NCI-H2029 (cell line): ENCODE data around the gene OAS2.
"Not testable (repeated sequence)": the region's sequence is repeated elsewhere in the genome, so short reads cannot be mapped to it uniquely, and the experiment has no call there.

Source experiments
- DNase-seq: peaks from one replicate; lab custom pipeline; 2025; lab: John Stamatoyannopoulos, UW

The OAS2 gene

DNA sequence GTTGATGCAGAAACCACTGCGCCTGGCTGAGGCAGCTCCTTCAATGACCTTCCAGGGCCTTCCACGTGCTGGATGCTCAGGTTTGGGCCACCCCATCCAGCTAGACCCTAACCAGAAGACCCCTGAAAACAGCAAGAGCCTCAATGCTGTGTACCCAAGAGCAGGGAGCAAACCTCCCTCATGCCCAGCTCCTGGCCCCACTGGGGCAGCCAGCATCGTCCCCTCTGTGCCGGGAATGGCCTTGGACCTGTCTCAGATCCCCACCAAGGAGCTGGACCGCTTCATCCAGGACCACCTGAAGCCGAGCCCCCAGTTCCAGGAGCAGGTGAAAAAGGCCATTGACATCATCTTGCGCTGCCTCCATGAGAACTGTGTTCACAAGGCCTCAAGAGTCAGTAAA lies 29.5 kb upstream of the OAS2 start:
- DNase-seq, result no peak

DNA sequence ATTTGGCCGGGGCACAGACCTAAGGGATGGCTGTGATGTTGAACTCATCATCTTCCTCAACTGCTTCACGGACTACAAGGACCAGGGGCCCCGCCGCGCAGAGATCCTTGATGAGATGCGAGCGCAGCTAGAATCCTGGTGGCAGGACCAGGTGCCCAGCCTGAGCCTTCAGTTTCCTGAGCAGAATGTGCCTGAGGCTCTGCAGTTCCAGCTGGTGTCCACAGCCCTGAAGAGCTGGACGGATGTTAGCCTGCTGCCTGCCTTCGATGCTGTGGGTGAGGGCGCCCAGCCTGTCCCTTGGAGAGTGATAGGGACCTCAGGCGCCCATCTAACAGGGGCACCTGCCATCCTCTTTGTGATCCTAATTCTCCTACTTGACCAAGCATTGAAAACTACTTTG lies 27.6 kb upstream of the OAS2 start:
- no peak for DNase-seq

DNA sequence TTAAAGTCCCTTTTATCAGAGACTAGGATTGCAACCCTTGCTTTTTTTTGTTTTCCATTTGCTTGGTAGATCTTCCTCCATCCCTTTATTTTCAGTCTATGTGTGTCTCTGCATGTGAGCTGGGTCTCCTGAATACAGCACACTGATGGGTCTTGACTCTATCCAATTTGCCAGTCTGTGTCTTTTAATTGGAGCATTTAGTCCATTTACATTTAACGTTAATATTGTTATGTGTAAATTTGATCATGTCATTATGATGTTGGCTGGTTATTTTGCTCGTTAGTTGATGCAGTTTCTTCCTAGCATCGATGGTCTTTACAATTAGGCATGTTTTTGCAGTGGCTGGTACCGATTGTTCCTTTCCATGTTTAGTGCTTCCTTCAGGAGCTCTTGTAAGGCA lies 21.2 kb upstream of the OAS2 start:
- not testable (repeated sequence) for DNase-seq

DNA sequence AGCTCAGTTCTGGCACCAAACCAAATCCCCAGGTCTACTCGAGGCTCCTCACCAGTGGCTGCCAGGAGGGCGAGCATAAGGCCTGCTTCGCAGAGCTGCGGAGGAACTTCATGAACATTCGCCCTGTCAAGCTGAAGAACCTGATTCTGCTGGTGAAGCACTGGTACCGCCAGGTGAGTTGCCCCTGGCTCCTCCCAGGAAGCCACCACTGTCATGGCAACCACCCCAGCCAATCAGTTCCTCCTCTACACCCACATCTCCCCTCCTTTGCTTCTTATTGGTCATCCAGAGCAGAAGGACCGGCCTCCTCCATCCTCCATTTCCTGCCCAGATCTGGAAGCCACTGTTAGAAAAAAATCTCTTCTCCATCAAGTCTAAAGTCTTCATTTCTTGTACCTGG lies 17.2 kb upstream of the OAS2 start:
- no peak for DNase-seq

DNA sequence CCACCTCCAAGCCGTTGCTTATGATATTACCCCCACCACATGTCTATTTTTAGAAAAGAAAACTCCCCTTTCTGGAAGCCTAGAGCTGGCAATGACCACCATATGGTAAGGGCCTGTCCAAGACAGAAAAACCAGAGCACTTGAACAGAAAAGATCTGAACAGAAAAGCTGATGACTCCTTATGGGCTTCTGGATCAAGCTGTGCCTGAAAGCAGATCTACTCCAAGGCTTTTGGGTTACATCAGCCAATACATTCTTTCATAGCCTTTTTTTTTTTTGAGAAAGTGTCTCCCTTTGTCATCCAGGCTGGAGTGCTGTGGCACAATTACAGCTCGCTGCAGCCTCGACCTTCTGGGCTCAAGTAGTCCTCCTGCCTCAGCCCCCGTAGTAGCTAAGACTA lies 16.8 kb upstream of the OAS2 start:
- DNase-seq, result no peak

DNA sequence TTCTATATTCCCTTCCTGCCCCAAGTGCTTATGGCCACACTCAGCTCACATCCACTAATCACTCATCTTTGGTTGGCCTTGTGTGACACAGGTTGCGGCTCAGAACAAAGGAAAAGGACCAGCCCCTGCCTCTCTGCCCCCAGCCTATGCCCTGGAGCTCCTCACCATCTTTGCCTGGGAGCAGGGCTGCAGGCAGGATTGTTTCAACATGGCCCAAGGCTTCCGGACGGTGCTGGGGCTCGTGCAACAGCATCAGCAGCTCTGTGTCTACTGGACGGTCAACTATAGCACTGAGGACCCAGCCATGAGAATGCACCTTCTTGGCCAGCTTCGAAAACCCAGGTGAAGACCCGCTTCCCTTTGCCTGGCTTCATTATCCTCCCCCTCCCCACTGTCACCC lies 15.8 kb upstream of the OAS2 start:
- DNase-seq, result no peak

DNA sequence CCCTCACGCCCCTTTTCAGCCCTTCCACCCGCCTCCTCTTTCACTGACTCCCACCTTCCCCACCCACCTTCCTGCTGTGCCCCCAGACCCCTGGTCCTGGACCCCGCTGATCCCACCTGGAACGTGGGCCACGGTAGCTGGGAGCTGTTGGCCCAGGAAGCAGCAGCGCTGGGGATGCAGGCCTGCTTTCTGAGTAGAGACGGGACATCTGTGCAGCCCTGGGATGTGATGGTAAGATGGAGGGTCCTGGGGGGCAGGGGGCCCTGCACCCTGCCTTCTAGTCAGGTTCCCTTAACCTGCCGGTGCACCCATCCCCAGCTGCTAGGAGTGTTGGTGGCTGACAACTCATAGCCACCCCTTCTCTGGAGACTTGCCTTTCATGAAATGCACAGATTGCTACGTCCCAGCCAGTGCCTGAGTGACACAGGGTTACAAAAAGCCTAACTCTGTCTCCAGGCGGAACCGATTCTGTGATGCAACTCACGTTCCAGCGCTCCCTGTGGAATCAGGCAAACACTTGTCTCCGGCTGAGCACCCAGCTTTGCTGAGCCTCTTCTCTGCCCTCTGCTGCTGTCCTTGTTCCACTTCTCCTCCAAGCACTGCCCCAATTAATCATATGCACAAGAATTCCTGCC lies 15.0 kb upstream of the OAS2 start:
- no peak for DNase-seq

DNA sequence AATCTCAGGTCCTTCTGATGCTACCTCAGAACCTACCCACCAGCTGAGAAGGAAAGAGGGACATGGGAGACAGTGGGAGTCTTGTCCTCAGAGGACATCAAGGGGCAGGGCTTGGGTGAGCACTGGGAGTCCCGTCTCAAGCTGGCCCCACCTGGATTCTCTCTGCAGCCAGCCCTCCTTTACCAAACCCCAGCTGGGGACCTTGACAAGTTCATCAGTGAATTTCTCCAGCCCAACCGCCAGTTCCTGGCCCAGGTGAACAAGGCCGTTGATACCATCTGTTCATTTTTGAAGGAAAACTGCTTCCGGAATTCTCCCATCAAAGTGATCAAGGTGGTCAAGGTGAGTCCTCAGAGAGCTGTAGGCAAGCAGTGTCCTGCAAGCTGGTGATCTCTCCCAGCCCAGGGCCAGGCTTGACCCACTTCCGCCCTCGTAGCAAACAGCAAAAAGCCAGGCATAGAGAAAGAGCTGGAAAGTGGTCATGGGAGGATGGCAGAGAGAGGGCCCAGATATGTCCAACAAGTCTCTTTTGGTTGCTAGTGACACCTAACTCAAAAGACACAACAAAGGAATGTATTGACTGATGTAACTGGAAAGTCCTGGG lies 14.2 kb upstream of the OAS2 start:
- no peak for DNase-seq

DNA sequence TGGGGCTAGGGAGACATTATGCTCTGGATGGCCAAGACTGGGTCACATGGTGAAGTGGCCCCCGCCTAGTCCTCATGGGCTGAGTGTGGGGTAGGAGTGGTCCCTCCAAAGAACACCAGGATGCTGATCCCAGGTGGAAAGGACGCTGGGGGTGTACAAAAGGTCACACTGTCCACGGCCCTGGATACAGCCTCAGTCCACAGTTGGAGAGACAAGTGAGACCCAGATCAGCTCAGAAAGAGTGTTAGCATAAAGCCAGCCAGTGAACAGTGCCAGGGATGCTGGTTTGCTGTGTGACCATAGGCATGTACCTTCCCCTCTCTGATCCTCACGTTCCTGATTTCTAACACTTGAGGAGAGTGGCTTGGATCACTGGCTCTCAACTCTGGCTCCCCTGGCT lies 13.4 kb upstream of the OAS2 start:
- no peak for DNase-seq

DNA sequence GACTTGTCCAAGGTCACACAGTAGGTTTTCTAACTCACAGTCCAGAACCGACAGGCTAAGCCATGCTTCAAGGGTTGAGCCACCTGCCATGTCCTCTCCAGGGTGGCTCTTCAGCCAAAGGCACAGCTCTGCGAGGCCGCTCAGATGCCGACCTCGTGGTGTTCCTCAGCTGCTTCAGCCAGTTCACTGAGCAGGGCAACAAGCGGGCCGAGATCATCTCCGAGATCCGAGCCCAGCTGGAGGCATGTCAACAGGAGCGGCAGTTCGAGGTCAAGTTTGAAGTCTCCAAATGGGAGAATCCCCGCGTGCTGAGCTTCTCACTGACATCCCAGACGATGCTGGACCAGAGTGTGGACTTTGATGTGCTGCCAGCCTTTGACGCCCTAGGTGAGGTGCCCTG lies 12.7 kb upstream of the OAS2 start:
- no peak for DNase-seq

DNA sequence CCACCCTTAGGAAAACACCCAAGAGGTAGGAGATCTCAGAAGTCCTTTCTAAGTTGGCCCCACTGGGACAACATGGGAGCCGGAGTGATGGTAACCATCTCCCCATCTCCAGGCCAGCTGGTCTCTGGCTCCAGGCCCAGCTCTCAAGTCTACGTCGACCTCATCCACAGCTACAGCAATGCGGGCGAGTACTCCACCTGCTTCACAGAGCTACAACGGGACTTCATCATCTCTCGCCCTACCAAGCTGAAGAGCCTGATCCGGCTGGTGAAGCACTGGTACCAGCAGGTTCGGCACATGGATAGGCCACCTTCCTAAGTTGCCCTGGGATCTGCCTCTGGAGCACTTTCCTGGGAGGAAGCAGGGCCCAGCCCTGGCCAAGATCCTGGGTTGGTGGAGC lies 11.0 kb upstream of the OAS2 start:
- no peak for DNase-seq

DNA sequence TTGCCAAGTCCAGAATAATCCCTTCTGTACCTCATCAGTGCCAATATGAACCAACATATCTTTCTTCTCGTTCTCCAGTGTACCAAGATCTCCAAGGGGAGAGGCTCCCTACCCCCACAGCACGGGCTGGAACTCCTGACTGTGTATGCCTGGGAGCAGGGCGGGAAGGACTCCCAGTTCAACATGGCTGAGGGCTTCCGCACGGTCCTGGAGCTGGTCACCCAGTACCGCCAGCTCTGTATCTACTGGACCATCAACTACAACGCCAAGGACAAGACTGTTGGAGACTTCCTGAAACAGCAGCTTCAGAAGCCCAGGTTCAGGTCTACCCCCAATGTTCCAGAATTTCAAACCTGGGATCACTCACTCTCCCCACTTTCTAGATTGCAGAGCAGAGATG lies 10.5 kb upstream of the OAS2 start:
- DNase-seq, result no peak

DNA sequence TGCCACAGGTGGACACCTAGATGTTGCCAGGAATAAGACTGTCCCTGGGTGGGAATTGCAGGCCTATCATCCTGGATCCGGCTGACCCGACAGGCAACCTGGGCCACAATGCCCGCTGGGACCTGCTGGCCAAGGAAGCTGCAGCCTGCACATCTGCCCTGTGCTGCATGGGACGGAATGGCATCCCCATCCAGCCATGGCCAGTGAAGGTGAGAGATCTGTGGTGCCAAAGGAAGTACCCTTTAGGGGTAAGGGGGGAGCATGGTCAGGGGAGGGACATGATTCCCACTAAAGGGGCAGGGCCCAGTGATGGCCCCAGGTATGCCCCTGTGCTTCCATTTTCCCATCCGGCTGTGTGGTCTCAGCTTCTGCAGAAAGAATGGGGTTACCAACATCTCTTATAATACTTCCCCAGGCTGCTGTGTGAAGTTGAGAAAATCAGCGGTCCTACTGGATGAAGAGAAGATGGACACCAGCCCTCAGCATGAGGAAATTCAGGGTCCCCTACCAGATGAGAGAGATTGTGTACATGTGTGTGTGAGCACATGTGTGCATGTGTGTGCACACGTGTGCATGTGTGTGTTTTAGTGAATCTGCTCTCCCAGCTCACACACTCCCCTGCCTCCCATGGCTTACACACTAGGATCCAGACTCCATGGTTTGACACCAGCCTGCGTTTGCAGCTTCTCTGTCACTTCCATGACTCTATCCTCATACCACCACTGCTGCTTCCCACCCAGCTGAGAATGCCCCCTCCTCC lies 8.6 kb upstream of the OAS2 start:
- DNase-seq, result no peak

DNA sequence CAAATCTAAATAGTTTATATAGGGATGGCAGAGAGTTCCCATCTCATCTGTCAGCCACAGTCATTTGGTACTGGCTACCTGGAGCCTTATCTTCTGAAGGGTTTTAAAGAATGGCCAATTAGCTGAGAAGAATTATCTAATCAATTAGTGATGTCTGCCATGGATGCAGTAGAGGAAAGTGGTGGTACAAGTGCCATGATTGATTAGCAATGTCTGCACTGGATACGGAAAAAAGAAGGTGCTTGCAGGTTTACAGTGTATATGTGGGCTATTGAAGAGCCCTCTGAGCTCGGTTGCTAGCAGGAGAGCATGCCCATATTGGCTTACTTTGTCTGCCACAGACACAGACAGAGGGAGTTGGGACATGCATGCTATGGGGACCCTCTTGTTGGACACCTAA lies 7.9 kb upstream of the OAS2 start:
- DNase-seq, result no peak

DNA sequence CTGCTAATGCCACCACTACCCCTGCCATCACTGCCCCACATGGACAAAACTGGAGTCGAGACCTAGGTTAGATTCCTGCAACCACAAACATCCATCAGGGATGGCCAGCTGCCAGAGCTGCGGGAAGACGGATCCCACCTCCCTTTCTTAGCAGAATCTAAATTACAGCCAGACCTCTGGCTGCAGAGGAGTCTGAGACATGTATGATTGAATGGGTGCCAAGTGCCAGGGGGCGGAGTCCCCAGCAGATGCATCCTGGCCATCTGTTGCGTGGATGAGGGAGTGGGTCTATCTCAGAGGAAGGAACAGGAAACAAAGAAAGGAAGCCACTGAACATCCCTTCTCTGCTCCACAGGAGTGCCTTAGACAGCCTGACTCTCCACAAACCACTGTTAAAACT lies 7.1 kb upstream of the OAS2 start:
- DNase-seq, result no peak

DNA sequence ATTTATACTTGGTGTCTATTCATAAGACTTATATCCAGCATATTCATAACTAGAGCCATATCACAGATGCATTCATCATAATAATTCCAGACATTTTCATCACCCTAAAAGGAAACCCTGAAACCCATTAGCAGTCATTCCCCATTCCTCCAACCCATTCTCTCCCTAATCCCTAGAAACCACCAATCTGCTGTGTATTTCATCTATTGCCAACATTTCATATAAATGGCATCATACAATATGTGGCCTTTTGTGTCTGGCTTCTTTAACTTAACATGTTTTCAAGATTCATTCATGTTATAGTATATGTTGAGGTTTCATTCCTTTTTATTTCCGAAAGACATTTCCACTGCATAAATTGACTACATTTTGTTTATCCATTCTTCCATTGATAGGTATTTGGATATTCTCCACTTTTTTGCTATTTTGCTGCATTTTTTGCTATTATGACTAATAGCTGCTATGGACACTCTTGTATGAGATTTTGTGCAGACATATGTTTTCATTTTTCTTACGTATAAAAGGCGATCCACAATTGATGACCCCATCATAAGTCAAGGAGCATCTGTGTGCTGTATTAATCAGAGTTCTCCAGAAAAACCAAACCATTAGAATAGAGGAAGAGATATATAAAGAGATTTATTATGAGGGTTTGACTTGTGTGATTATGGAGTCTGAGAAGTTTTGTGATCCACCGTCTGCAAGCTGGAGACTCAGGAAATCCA lies 5.1 kb upstream of the OAS2 start:
- DNase-seq, result no peak

DNA sequence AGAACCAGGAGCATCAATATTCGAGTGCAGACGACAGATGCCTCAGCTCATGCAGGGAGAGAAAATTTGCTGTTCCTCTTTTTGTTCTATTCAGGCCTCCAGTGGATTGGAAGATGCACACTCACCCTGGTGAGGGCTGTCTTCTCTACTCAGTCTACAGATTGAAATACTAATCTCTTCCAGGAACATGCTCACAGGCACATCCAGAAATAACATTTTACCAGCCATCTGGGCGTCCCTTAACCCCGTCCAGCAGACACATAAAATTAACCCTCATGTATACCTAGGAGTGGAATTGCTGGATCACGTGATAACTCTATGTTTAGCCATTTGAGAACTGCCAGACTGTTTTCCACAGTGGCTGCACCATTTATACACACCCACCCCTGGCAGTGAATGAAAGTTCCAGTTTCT lies 4.5 kb upstream of the OAS2 start:
- DNase-seq, result no peak

DNA sequence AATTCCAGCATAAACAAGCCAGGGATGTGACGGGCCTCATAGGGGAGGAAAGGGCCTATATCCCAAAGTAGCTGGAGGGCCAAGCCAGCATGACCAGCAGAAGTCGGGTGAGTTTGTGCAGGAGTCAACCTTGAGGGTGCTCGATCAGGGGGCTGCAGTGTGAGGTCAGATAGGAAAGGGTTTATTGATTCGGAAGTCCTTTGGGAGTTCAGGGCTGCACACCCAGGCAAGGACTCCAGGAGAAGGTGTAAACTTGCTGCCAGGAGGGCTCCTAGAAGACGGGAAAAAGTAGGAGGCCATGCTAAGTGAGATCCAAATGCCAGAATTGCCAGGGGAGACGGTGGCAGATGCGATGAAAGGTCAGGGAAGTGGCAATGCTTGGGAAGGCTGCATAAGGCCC lies 3.4 kb upstream of the OAS2 start:
- no peak for DNase-seq

DNA sequence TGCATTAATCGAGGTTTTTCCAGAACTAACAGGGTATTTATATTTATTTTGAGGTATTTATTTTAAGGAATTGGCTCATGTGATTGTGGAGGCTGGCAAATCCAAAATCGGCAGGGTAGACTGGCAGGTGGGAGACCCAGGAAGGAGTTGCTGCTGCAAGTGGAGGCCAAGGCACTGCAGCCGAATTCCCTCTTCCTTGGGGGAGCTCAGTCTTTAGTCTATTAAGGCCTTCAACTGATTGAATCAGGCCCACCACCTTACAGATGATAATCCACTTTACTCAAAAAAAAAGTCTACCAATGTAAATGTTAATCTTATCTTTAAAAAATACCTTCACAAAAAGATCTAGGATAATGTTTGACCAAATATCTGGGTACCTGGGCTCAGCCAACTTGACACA lies 1.2 kb upstream of the OAS2 start:
- DNase-seq, result no peak

DNA sequence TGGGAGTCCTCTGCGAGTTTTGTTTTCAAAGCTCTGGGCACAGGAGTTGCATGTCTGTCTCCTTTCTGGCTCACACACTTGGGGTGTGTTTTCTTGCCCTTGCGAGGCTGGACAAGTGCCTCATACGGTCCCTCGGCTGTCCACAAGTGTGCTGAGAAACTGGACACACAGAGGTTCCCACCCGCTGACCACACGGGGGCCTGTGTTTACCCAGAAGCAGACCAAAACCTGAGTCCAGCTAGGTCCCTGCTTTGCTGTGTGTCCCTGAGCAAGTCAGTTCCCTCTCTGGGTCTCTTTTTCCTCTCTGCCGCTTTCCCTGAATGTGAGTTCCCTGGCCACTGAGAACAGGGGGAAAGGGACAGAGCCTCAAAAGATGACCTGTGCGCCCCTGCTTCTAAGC lies 678 bp upstream of the OAS2 start:
- no peak for DNase-seq

DNA sequence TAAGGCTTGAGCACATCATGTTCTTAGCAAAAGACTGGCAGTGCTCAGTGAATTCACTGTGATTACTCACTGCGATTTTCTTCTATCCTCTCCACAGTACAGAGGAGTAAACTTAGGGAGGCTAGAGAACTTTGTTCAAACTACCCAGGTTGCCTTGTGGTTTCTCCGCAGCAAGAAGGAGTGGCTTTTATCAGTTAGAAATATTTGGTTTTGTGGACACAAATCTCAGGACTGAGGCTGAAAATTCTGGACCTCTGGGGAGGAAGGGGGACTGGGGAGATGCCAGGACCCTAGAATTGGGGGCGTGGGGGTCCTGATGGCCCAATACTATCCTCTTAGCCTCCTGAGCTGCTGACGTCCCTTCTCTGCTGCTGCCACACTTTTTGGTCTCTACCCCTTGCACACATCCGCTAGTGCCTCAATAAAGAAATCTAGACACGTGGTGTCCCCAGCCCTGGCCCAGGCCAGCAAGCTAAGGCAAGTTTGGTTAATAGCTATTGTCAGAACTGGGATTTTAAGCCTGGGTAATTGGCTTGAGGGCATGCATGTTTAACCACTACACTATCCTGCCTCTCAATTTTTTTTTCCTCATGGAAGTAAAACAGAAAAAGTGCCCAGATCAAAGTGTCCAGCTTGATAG lies 842 bp downstream of the OAS2 start:
- no peak for DNase-seq

DNA sequence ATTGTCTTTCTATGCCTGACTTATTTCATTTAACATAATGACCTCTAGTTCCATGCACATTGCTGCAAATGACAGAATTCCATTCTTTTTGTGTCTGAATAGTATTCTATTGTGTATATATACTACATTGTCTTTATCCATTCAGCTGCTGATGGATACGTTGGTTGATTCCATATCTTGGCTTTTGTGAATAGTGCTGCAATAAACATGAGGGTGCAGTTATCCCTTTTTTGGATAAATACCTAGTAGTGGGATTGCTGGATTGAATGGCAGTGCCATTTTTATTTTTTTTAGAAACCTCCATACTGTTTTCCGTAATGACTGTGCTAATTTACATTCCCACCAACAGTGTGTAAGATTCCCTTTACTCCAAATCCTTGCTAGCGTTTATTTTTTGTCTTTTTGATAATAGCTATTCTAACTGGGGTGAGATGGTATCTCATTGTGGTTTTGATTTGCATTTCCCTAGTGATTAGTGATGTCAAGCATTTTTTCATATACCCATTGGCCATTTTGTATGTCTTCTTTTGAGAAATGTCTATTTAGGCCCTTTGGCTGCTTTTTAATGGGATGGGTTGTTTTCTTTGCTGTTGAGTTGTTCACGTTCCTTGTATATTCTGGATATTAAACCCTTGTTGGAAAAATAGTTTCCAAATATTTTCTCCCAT lies 2.3 kb downstream of the OAS2 start:
- DNase-seq, result no peak
